Heart right ventricle (tissue), 16 donors: Measurements from ENCODE around the gene SEPHS2. TPM values are rescaled to one million over a fixed set of nuclear protein-coding genes. Genes with fewer than 3 reads are reported as not detected.

Experiments used
- ATAC-seq, 8 donors: fragments of 200-7000 bp; cut with Tn5 transposase; one replicate each; pipeline ENCODE4 v1.9.1; 2020; ENCODE audit warnings: mild to moderate bottlenecking in 8 of 8, moderate library complexity in 8 of 8, moderate number of reproducible peaks in 1 of 8
- DNase-seq, 2 donors: peaks; one replicate each; pipeline ENCODE4 v3.0.0-alpha.2; 2020
- H3K27ac ChIP-seq, 10 donors: fragments of 200-600 bp; sonication (generic) in 2 of 10; one replicate each; pipeline versions ENCODE4 v1.5.0 to v1.8.0; 2020 to 2022; ENCODE audit warnings: mild to moderate bottlenecking in 3 of 10
- H3K27me3 ChIP-seq, 7 donors: fragments of 200-600 bp; one replicate each; pipeline ENCODE4 v1.8.0; 2021 to 2022; ENCODE audit warnings: mild to moderate bottlenecking in 2 of 7
- H3K36me3 ChIP-seq, 9 donors: fragments of 200-600 bp; sonication (generic) in 1 of 9; one replicate each; pipeline versions ENCODE4 v1.5.0 to v1.8.0; 2020 to 2022; ENCODE audit warnings: mild to moderate bottlenecking in 2 of 9
- H3K4me1 ChIP-seq, 9 donors: fragments of 200-600 bp; sonication (generic) in 1 of 9; one replicate each; pipeline versions ENCODE4 v1.5.0 to v1.8.0; 2020 to 2022; ENCODE audit warnings: mild to moderate bottlenecking in 4 of 9
- H3K4me3 ChIP-seq, 10 donors: fragments of 200-600 bp; sonication (generic) in 2 of 10; one replicate each; pipeline versions ENCODE4 v1.5.0 to v1.8.0; 2020 to 2022; ENCODE audit warnings: mild to moderate bottlenecking in 7 of 10, moderate library complexity in 2 of 10
- H3K9me3 ChIP-seq, 11 donors: fragments of 200-600 bp in 10 of 11; sonication (generic) in 2 of 11; one replicate each; pipeline versions ENCODE4 v1.5.0 to v1.8.0; 2013 to 2022; ENCODE audit warnings: mild to moderate bottlenecking in 2 of 11, control low read depth in 1 of 11, moderate library complexity in 1 of 11
- WGBS, 2 donors: extraction: QIAGEN DNeasy Blood & Tissue Kit; methylation state at CpG; one replicate each; pipeline ENCODE4 v1.1.7; 2013; ENCODE audit warnings: inconsistent platforms in 1 of 2; 5-methylcytosine and 5-hydroxymethylcytosine counted together
- intact Hi-C, 10 donors: fragments of 100-400 bp; cut with DNase I; formaldehyde crosslinking; loops; one replicate each; pipeline versions ENCODE4 v1.11.1 to v1.14.2; 2022
- polyA plus RNA-seq, 2 donors: library from polyadenylated mRNA; stranded (reverse); fragments of 200-250 nt; gene quantifications; one replicate each; pipeline ENCODE4 v1.2.3, GENCODE V29; 2013
- total RNA-seq, 10 donors: library from RNA; stranded (reverse); fragmentation: NEBNext Ultra II Directional in 3 of 10; extraction: Animal tissue kit (Norgen Biotek cat#: 25700) in 3 of 10; gene quantifications; one replicate each; pipeline versions ENCODE4 v1.2.1 to v1.2.4, GENCODE V29; 2021 to 2023
- TF ChIP-seq, protein P1 (sequence below), 9 donors: fragments of 200-600 bp; sonication (generic) in 2 of 9; IDR thresholded peaks; one replicate each; pipeline versions ENCODE4 v1.5.0 to v1.8.0; 2021 to 2022; ENCODE audit warnings: antibody characterized with exemption in 9 of 9, mild to moderate bottlenecking in 5 of 9, moderate library complexity in 1 of 9
- donor health status: Arrhythmogenic right ventricular cardiomyopathy.
- donor health status: ischemic (EF 13 %, LVEDD 7.1; RV severe dilation, severe dysfunction).
- donor health status: healthy with polysubstance abuse.
- donor health status: DM: no; HTN: yes; CAD: no.
- donor health status: DM: no; HTN: no; CAD: no.
- donor health status: ischemic (EF 25% LVEDD 6.9; RV normal size, moderate dysfunction).
- donor health status: ischemic (EF 25% LVEDD 5.7; RV mildly dilated, moderate dysfunction).
- donor health status: healthy.
- donor health status: DM: yes; HTN: yes; CAD: no.
- donor health status: Ischemic cardiomyopathy.
- donor health status: ischemic (EF 35%, LVEDD 5.7; RV mildly dilated, moderate dysfunction).
- donor health status: nonischemic (EF 11% LVEDD 7.7; RV severe dilation, severe dysfunction).
- donor health status: DM: yes; HTN: yes; CAD: no.
- donor health status: PGD.
- donor health status: ischemic (EF 29% LVEDD 5.4; RV normal size, mild dysfunction).
- donor health status: nonischemic (EF 23%, LVEDD 6.1; RV moderate dilation, normal function).

The SEPHS2 gene
- total and polyA plus RNA-seq, 12 donors: 17.3 to 49.3 (median 29.3) TPM

DNA sequence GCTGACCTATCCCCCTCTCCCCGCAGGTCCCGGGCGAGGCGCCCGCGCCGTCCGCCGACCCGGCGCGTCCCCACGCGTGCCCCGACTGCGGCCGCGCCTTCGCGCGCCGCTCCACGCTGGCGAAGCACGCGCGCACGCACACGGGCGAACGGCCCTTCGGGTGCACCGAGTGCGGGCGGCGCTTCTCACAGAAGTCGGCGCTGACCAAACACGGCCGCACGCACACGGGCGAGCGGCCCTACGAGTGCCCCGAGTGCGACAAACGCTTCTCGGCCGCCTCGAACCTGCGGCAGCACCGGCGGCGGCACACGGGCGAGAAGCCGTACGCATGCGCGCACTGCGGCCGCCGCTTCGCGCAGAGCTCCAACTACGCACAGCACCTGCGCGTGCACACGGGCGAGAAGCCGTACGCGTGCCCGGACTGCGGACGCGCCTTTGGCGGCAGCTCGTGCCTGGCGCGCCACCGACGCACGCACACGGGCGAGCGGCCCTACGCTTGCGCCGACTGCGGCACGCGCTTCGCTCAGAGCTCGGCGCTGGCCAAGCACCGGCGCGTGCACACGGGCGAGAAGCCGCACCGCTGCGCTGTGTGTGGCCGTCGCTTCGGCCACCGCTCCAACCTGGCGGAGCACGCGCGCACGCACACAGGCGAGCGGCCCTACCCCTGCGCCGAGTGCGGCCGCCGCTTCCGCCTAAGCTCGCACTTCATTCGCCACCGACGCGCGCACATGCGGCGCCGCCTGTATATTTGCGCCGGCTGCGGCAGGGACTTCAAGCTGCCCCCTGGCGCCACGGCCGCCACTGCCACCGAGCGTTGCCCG, 27.9 kb downstream of the SEPHS2 start:
- Histone ChIP-seq H3K4me3 (peak overlapping the region; percentile 20 to 77 (median 65)), H3K36me3 (peaks cover 0 to 38% (median 4%) of the 10 kb centered on the region in 9 donors), H3K27ac (peak overlapping the region; percentile 58 to 91 (median 78)), H3K27me3 (no peaks in the 10 kb centered on the region), H3K4me1 (peaks cover 3 to 17% (median 11%) of the 10 kb centered on the region in 9 donors), H3K9me3 (no peaks in the 10 kb centered on the region)
- 1% methylated on average over 133 to 140 of the region's 140 CpGs for WGBS, 2 donors
- ATAC-seq (peak; percentile 92 to 96 (median 94)), DNase-seq (peak; percentile 78 to 89)
- TF ChIP-seq, protein P1, sequence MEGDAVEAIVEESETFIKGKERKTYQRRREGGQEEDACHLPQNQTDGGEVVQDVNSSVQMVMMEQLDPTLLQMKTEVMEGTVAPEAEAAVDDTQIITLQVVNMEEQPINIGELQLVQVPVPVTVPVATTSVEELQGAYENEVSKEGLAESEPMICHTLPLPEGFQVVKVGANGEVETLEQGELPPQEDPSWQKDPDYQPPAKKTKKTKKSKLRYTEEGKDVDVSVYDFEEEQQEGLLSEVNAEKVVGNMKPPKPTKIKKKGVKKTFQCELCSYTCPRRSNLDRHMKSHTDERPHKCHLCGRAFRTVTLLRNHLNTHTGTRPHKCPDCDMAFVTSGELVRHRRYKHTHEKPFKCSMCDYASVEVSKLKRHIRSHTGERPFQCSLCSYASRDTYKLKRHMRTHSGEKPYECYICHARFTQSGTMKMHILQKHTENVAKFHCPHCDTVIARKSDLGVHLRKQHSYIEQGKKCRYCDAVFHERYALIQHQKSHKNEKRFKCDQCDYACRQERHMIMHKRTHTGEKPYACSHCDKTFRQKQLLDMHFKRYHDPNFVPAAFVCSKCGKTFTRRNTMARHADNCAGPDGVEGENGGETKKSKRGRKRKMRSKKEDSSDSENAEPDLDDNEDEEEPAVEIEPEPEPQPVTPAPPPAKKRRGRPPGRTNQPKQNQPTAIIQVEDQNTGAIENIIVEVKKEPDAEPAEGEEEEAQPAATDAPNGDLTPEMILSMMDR (IDR thresholded peaks at IDR 0.05): peak in 6 of 9 donors; percentile 14 to 51 (median 36)
- intact Hi-C loops: loop anchor here in 3 of 10 donors (10.0 kb wide), 3 partner anchors 63 to 353 kb away; partner anchors contain the start of genes ALDOA (in 1 of the 3), CD2BP2 (in 1 of the 3) and ZNF689 (in 1 of the 3)

DNA sequence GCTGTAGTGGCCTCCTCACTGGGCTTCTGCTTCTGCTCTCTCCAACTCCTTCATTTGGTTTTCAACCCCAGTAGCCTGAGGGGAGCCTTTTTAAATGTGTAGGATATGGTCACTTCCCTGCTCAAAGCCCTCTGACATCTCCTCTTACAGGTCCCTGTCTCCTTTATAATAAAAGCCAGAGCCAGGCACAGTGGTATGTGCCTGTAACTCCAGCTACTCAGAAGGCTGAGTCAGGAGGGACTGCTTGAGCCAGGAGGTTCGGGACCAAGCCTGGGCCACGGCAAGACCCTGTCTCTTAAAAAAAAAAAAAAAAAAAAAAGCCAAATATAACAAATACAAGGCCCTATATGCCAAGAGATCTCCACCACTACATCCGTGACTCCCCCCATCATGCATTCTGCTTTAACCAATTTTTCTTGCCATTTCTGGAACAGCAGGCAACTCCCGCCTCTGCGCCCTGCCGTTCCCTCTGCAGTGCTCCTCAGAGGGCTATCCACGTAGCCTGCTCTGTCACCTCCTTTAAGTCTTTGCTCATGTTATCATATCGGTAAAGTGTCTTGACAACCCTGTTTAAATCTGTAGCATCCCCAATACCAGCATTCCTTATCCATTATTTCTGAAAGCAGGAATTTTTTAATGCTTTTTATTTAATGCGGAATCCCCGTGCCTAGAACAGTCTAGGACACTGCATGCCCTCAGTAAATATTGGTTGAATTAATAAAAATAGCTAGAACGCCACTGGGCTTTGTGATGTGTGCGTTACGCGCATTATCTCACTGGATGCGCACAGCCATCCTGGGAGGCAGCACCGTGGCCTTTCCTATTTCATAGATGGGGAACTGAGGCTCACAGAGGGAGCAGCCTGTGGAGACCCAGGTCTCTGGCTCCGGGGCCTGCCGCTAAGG, 28.8 kb downstream of the SEPHS2 start:
- DNase-seq (no peak), ATAC-seq (no peak)
- no peaks in the 10 kb centered on the region for H3K9me3 ChIP-seq
- peak overlapping the region in 9 of 10 donors; percentile 58 to 91 (median 75) for H3K27ac ChIP-seq
- TF ChIP-seq, protein P1 (IDR thresholded peaks at IDR 0.05): no peak
- intact Hi-C loops: loop anchor here in 3 of 10 donors (10.0 kb wide), 3 partner anchors 62 to 352 kb away; partner anchors contain the start of genes ALDOA (in 1 of the 3), CD2BP2 (in 1 of the 3) and ZNF689 (in 1 of the 3)
- WGBS, 2 donors: 64 to 65% methylated on average over 18 of the region's 18 CpGs
- peaks cover 0 to 38% (median 0%) of the 10 kb centered on the region in 9 donors for H3K36me3 ChIP-seq
- H3K4me3 ChIP-seq: peak overlapping the region; percentile 20 to 77 (median 65)
- H3K4me1 ChIP-seq: peaks cover 3 to 17% (median 11%) of the 10 kb centered on the region in 9 donors
- H3K27me3 ChIP-seq: no peaks in the 10 kb centered on the region

DNA sequence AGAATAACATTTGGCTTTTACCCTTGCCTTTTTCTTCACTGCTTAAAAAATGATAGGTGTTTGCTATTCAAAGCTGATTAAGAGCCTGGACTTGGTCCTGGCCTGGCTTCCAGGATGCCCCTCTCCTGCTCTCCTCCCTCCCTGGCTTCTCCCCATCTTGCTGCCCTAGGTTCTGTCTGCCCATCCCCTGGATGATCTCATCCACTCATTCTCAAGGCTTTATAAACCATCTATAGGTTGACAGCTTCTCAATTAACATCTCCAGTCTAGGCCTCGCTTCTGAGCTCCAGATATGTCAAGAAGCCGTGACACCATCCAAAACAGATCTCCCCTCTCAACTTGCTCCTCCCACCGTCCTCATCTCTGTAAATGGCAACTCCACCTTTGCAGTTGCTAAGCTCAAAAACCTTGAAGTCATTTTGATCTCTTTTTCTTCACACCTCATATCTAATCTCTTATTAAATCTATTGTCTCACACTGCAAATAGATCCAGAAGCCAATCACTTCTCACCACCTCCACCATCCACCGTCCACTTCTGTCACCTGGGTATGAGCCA, 29.5 kb downstream of the SEPHS2 start:
- WGBS, 2 donors: 84 to 91% methylated on average over 4 of the region's 4 CpGs
- Histone ChIP-seq H3K36me3 (peaks cover 0 to 39% (median 0%) of the 10 kb centered on the region in 9 donors), H3K9me3 (no peaks in the 10 kb centered on the region), H3K4me1 (peaks cover 3 to 17% (median 11%) of the 10 kb centered on the region in 9 donors), H3K27ac (no peak overlapping the region), H3K4me3 (no peak overlapping the region), H3K27me3 (no peaks in the 10 kb centered on the region)
- intact Hi-C loops: loop anchor here in 3 of 10 donors (10.0 kb wide), 3 partner anchors 61 to 351 kb away; partner anchors contain the start of genes ALDOA (in 1 of the 3), CD2BP2 (in 1 of the 3) and ZNF689 (in 1 of the 3)
- ATAC-seq: no peak
- DNase-seq: no peak
- TF ChIP-seq, protein P1 (IDR thresholded peaks at IDR 0.05): no peak
